Ovary (tissue), 3 donors: Measurements from ENCODE around the gene KLK10.

ENCODE experiments used
- CTCF ChIP-seq, 3 donors: fragments of 450-650 bp in 2 of 3; fragments of 200-600 bp in 1 of 3; IDR thresholded peaks; one replicate each; pipeline versions ENCODE4 v1.5.1 to v1.8.0; 2016 to 2022; ENCODE audit warnings: antibody characterized with exemption in 3 of 3, mild to moderate bottlenecking in 1 of 3
- EP300 ChIP-seq: sonication (generic); formaldehyde crosslinking; IDR thresholded peaks from one replicate; pipeline ENCODE4 v1.6.1; 2017; ENCODE audit warnings: antibody characterized with exemption
- POLR2A ChIP-seq: fragments of 450-650 bp; IDR thresholded peaks from one replicate; pipeline ENCODE4 v1.6.1; 2017; ENCODE audit warnings: antibody characterized with exemption, mild to moderate bottlenecking, moderate library complexity
- donor health status: DM: no; HTN: no; CAD: no.

- TF ChIP-seq POLR2A (no peak), CTCF (IDR thresholded peaks at IDR 0.05) (no peak), EP300 (no peak)
Measured at GRCh38 chr19:51047031-51047335, 27.5 kb upstream of the KLK10 start.
